Activated CD4-positive, alpha-beta T cell treated with anti-CD3 and anti-CD28 coated beads for 36 hours (primary cell): Measurements from ENCODE around the gene CELSR1. TPM values are rescaled to one million over a fixed set of nuclear protein-coding genes. Genes with fewer than 3 reads are reported as not detected.

Experiments
- ATAC-seq: fragments of 200-7000 bp; cut with Tn5 transposase; one replicate; pipeline ENCODE4 v1.10.0; 2021; ENCODE audit warnings: mild to moderate bottlenecking, moderate library complexity
- CTCF ChIA-PET: fragments of 350-600 bp; sonication (Branson Sonifier 250); formaldehyde crosslinking; loops from one replicate; lab custom pipeline; 2021; ENCODE audit warnings: antibody characterized with exemption; lab: Charles Lee
- POLR2A ChIA-PET: fragments of 350-600 bp; sonication (Branson Sonifier 250); formaldehyde crosslinking; loops from one replicate; lab custom pipeline; 2021; ENCODE audit warnings: antibody characterized with exemption, inconsistent platforms; lab: Charles Lee
- DNase-seq: peaks from one replicate; pipeline ENCODE4 v3.0.0-alpha.2; 2020
- H3K27ac Mint-ChIP-seq: one replicate; pipeline ENCODE4 v1.8.0; 2021; ENCODE audit warnings: mixed read lengths
- H3K27me3 Mint-ChIP-seq: one replicate; pipeline ENCODE4 v1.8.0; 2021; ENCODE audit warnings: mixed read lengths
- H3K36me3 Mint-ChIP-seq: one replicate; pipeline ENCODE4 v1.8.0; 2021; ENCODE audit warnings: low read depth, mixed read lengths
- H3K4me1 Mint-ChIP-seq: one replicate; pipeline ENCODE4 v1.8.0; 2021; ENCODE audit warnings: mixed read lengths
- H3K4me3 Mint-ChIP-seq: one replicate; pipeline ENCODE4 v1.8.0; 2021; ENCODE audit warnings: mild to moderate bottlenecking, moderate library complexity, mixed read lengths
- H3K9me3 Mint-ChIP-seq: one replicate; pipeline ENCODE4 v1.8.0; 2021; ENCODE audit warnings: low read depth, mixed read lengths
- intact Hi-C, 2 experiments: fragments of 100-400 bp; cut with DNase I in 1 of 2; cut with micrococcal nuclease in 1 of 2; formaldehyde crosslinking; loops; one replicate each; pipeline versions ENCODE4 v1.14.2 to v1.15.1; 2022 to 2024; cut with DNase I, micrococcal nuclease
- total RNA-seq, 2 experiments: library from RNA; stranded (reverse); gene quantifications; one replicate each; pipeline ENCODE4 v1.2.3, GENCODE V29; 2021

CELSR1 gene
- total RNA-seq, 2 experiments from 2014 or later, result 0.43 to 0.46 TPM

DNA sequence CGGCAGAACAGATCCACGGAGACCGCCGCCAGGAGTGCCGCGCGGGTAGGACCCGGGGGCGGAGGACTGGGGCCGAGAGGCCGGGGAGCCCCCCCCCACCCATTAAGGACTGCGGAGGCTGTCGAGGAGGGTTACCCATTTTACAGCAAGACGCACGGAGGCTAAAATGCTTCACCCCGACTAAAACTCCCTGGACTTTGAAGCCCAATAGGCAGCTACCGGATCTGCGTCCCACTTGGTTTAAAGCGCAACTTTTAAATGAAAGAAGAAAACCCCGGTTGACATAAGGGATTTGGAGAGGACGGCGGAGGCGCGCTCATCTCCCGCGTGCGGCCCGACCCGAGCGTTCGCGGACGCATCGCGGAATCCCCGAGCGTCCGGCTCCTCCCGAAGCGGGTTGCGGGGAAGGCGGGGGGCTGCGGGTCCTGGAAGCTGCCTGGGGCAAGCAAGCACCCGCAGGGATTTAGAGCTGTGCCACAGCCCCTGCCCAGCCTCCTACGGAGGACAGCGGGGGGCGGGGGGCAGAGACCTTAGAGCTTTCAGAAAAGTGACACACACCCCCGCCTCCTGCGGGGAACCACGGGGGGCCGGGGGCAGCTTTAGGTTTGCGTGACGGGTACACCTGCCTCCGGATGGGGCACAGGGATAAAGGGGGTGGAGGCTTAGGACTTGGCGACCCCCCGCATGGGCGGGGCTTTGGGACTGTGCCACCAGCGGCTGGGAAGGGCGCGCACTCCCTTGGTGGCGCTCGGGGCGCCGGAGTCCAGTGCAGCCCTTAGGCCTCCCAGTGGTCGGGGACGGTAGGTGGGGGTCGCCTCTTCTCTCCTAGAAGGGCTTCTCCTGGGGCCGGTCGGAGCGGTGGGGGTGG is 760 bp upstream of the CELSR1 start:
- no peak for DNase-seq
- Mint-ChIP-seq H3K27ac (no peak overlapping the region), H3K27me3 (peaks cover 28% of the 10 kb centered on the region), H3K4me3 (no peak overlapping the region), H3K36me3 (no peaks in the 10 kb centered on the region), H3K4me1 (peaks cover 8% of the 10 kb centered on the region), H3K9me3 (no peaks in the 10 kb centered on the region)
- ChIA-PET POLR2A (interaction anchor here (1.1 kb wide), 1 partner anchor 171 kb away, joined by 3 read pairs; no protein-coding TSS in a partner anchor), CTCF (no interaction called here)
- intact Hi-C loops, result no loop called here
- no peak for ATAC-seq

DNA sequence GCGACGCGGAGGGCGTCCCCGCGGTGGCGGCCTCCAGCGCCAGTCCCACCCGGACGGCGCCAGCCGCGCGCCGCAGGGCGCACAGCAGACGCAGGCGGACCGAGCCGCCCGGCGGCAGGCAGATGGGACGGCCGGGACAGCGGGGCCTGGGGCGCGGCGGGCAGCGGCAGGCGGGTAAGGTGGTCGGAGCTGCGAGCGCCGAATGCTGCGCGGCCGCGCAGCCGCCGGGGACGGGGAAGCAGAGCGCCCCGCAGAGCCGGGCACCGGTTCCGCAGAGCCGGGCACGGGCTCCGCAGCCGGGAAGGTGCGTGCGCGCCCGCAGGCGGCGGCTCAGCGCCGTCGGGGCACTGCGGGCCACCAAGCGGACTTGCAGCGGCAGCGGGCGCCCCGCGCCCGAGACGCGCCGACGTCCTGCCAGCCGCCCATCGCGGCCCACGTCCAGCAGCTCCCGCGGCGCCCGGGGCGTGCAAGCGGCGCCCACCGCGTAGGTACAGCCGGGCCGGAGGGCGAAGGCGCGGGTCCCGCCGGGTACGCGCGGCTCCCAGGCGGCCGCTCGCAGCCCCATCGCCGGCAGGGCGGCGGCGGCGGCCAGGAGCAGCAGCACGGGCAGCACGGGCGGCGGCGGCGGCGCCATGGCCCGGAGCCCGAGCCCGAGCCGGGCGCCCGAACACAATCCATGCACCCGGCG is 739 bp downstream of the CELSR1 start:
- ATAC-seq, result peak; percentile 30
- no peak overlapping the region for H3K27ac Mint-ChIP-seq
- POLR2A ChIA-PET, result no interaction called here
- intact Hi-C loops, result no loop called here
- CTCF ChIA-PET, result no interaction called here
- H3K4me3 Mint-ChIP-seq, result no peak overlapping the region
- no peak for DNase-seq
- H3K9me3 Mint-ChIP-seq, result no peaks in the 10 kb centered on the region
- peaks cover 26% of the 10 kb centered on the region for H3K27me3 Mint-ChIP-seq
- no peaks in the 10 kb centered on the region for H3K36me3 Mint-ChIP-seq
- H3K4me1 Mint-ChIP-seq, result peaks cover 8% of the 10 kb centered on the region

DNA sequence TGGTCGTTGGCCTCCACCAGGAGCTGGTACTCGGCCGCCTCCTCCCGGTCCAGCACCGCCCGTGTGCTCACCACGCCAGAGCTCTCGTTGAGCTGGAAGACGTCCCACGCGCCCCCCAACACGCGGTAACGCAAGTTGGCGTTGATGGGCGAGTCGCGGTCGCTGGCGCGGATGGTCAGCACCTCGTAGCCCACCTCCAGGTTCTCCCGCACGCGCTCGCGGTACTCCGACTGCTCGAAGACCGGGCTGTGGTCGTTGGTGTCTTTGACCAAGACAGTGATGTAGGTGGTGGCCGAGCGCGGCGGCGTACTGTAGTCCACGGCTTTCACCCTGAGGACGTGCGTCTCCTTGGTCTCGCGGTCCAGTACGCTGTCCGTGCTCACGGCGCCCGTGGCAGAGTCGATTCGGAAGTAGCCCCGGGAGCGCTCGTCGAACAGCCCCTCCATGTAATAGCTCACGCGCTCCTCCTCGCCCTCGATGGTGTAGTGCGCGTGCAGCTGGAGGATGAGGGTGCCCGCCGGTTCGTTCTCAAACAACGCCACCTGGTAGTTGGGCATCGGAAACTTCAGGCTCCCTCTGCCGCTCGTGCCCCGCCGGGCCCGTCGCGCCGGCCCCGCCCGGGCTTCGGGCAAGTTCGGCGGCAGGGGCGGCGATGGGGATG is 1.4 kb downstream of the CELSR1 start:
- Mint-ChIP-seq H3K4me1 (peaks cover 8% of the 10 kb centered on the region), H3K36me3 (no peaks in the 10 kb centered on the region), H3K27me3 (peaks cover 25% of the 10 kb centered on the region), H3K9me3 (no peaks in the 10 kb centered on the region), H3K4me3 (no peak overlapping the region), H3K27ac (no peak overlapping the region)
- DNase-seq (no peak), ATAC-seq (no peak)
- ChIA-PET POLR2A (no interaction called here), CTCF (no interaction called here)
- intact Hi-C loops, result no loop called here

DNA sequence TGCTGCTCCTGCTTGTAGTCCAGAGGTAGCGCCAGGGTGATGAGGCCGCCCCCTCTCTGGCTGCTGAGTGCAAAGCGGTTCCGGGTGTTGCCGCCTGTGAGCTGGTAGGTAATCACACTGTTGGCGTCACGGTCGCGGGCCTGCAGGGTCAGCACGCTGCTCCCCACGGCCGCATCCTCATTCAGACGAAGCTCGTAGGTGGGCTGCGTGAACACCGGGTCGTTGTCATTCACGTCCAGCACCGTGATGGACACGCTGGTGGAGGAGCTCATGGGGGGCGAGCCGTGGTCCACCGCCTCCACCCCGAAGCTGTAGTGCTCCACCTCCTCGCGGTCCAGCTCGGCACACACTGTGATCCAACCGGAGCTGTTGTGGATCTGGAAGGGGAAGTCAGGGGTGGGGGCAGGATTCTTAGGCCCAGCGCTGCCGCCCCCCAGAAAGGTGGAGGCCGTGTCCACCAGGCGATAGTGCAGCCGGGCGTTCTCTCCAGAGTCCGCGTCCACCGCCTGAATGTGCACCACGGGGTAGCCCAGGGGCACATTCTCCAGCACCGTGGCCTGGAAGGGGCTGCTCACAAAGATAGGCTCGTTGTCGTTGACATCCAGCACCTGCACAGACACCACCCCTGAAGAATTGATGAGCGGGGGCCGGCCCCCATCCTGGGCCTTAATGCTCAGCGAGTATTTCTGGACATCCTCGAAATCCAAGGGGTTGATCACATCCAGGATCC is 2.4 kb downstream of the CELSR1 start:
- Mint-ChIP-seq H3K4me3 (no peak overlapping the region), H3K27me3 (peaks cover 22% of the 10 kb centered on the region), H3K36me3 (no peaks in the 10 kb centered on the region), H3K4me1 (peaks cover 8% of the 10 kb centered on the region), H3K27ac (no peak overlapping the region), H3K9me3 (no peaks in the 10 kb centered on the region)
- DNase-seq (no peak), ATAC-seq (no peak)
- CTCF ChIA-PET, result interaction anchor here (0.7 kb wide), 1 partner anchor 418 kb away, joined by 5 read pairs; no protein-coding TSS in a partner anchor
- POLR2A ChIA-PET, result no interaction called here
- intact Hi-C loops, result no loop called here

DNA sequence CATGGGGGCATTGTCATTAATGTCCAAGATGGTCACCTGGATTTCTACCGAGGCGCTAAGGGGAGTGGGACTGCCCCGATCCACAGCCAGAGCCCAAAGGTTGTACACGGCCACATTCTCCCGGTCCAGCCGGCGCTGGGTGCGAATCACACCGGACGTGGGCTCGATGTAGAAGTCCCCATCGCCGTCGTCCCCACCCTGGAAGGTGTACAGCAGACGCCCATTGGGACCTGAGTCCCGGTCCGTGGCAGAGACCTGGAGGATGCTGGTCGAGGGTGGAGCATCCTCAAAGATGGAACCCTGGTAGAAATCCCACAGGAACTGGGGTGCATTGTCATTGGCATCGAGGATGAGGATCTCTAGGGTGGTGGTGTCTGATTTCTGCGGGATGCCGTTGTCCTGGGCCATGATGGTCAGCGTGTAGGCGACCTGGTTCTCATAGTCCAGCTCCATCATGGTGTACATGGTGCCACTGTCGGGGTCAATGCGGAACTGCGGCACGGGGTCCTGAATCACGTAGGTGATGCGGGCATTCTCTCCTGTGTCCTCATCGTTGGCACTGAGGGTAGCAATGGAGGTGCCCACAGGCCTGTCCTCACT is 3.1 kb downstream of the CELSR1 start:
- Mint-ChIP-seq H3K4me3 (no peak overlapping the region), H3K27me3 (peaks cover 19% of the 10 kb centered on the region), H3K27ac (no peak overlapping the region), H3K36me3 (no peaks in the 10 kb centered on the region), H3K4me1 (peaks cover 8% of the 10 kb centered on the region), H3K9me3 (no peaks in the 10 kb centered on the region)
- ChIA-PET POLR2A (no interaction called here), CTCF (interaction anchor here (0.7 kb wide), 1 partner anchor 417 kb away, joined by 5 read pairs; no protein-coding TSS in a partner anchor)
- no peak for DNase-seq
- intact Hi-C loops, result no loop called here
- ATAC-seq, result no peak

DNA sequence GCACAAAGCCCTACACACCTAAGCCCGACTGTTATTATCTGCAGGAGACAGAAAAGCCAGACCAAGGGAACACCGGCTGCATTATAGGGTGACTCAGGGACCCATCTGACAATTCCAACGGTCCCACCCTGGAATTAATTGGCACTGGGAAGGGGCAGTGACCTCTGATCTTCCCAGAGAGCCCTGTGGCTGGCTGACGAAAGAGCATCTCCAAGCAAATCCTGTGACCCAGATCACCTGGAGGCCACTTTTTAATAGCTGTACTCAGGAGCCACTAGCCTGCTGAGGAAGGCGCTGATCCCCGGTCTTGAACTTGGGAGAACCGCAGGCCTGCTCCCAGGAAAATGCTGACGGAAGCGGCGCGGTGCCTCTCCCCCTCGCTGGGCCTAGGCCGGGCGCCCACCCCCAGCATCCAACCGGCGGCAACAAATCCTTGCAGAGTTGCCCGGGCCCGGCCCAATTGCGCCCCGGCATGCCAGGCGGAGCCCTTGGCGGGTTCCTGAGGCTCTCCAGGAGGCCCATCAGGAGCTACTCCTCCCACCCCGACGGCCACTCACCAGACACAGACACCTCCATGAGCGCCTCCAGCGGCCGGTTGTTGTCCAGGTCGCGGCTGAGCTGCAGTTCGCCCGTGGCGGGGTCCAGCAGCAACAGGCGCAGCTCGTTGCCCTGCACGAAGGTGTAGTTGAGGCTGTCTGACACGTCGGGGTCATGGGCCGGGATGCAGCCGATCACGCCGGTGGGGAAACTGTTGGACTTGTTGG is 4.2 kb downstream of the CELSR1 start:
- H3K4me3 Mint-ChIP-seq, result no peak overlapping the region
- peaks cover 1% of the 10 kb centered on the region for H3K4me1 Mint-ChIP-seq
- POLR2A ChIA-PET, result no interaction called here
- H3K27me3 Mint-ChIP-seq, result peaks cover 11% of the 10 kb centered on the region
- DNase-seq (no peak), ATAC-seq (no peak)
- intact Hi-C loops, result no loop called here
- H3K36me3 Mint-ChIP-seq, result no peaks in the 10 kb centered on the region
- H3K27ac Mint-ChIP-seq, result no peak overlapping the region
- no peaks in the 10 kb centered on the region for H3K9me3 Mint-ChIP-seq
- CTCF ChIA-PET, result interaction anchor here (1.8 kb wide), 1 partner anchor 8 kb away, joined by 7 read pairs; no protein-coding TSS in a partner anchor

DNA sequence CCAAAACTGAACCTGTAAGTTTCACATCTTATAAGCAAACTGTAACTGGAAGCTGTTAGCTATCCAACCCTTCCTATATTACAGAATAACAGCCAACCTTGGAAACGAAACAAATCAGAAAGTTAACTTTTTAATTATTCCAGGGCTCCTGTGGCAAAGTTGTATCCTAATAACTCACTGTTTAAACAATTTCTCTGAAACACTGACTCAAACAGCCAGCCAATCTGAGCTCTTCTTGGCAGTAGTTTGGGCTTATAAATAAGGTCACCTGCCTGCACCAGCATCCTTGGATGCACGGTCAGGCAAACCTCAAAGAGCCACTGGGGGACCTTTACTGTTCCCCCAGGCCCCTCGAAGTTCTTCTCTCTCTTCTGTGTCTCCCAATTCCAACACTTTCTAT is 5.0 kb downstream of the CELSR1 start:
- Mint-ChIP-seq H3K4me1 (peaks cover 5% of the 10 kb centered on the region), H3K36me3 (no peaks in the 10 kb centered on the region), H3K4me3 (no peak overlapping the region), H3K27me3 (peaks cover 9% of the 10 kb centered on the region), H3K9me3 (no peaks in the 10 kb centered on the region), H3K27ac (no peak overlapping the region)
- POLR2A ChIA-PET, result no interaction called here
- DNase-seq (no peak), ATAC-seq (no peak)
- CTCF ChIA-PET, result interaction anchor here (1.8 kb wide), 1 partner anchor 9 kb away, joined by 7 read pairs; no protein-coding TSS in a partner anchor
- intact Hi-C loops, result no loop called here

DNA sequence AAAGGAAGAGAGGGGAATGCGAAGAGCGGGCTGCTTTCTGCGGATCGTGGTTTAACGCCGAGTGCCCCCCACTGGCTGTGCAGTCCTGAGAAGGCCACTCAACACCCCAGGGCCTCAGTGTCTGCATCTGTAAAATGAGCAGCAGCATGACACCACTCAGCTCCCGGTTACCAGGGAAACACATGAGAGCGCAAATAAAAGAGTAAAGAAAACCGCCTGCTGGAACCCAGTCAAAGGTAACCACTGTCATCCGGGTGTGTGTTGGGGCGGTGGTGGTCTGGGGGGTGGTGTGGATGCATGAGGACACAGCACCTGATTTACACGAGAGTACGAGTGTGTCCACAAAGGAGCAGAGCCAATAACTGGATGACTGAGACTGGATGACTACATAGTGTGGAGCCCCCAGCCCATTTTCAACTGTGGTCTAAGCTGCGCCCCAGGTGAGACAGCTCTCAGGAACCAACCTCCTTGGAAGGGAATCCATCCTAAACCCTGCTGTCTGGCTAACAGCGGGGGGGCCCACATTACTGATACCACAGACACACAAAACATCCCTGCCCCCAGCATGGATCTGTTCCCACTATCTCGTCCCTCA is 5.7 kb downstream of the CELSR1 start:
- Mint-ChIP-seq H3K4me3 (no peak overlapping the region), H3K36me3 (no peaks in the 10 kb centered on the region), H3K4me1 (peaks cover 5% of the 10 kb centered on the region), H3K27me3 (peaks cover 14% of the 10 kb centered on the region), H3K27ac (no peak overlapping the region), H3K9me3 (no peaks in the 10 kb centered on the region)
- no peak for ATAC-seq
- POLR2A ChIA-PET, result no interaction called here
- CTCF ChIA-PET, result interaction anchor here (1.8 kb wide), 1 partner anchor 10 kb away, joined by 7 read pairs; no protein-coding TSS in a partner anchor
- no peak for DNase-seq
- intact Hi-C loops, result no loop called here

DNA sequence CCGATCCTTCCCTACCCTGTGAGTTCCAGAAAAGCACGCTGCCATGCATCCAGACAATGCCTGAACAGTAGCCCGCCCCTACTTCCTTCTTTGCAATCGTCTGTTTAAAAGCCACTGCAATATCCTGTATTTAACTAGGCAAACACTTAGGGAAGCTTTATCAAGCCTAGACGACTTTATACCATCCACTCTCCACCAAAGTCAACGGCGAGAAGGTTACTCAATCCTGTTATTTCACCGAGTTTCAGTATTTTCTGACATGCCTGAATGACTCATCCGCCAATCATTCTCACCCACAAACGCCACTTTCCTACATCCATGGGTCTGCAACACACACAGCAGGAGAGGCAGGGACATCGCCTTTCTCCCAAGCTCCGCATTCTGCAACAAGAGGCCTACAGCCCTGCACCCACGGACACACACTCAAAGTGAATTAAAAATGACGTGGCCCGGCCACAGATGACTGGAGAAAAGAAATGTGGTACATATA is 9.3 kb downstream of the CELSR1 start:
- POLR2A ChIA-PET, result no interaction called here
- CTCF ChIA-PET, result no interaction called here
- Mint-ChIP-seq H3K27ac (no peak overlapping the region), H3K4me3 (no peak overlapping the region), H3K9me3 (no peaks in the 10 kb centered on the region), H3K4me1 (peaks cover 5% of the 10 kb centered on the region), H3K27me3 (peaks cover 10% of the 10 kb centered on the region), H3K36me3 (no peaks in the 10 kb centered on the region)
- ATAC-seq, result peak; percentile 70
- intact Hi-C loops, result no loop called here
- peak; percentile 30 for DNase-seq
